Spleen (tissue), 7 donors: ENCODE data around the gene SLC41A3.

Experiments
- POLR2A ChIP-seq, 3 donors: fragments of 450-650 bp; IDR thresholded peaks; one replicate each; pipeline ENCODE4 v1.5.1; 2017; ENCODE audit warnings: antibody characterized with exemption in 3 of 3, mild to moderate bottlenecking in 1 of 3
- POLR2AphosphoS5 ChIP-seq, 3 donors: sonication (generic); formaldehyde crosslinking; IDR thresholded peaks; one replicate each; pipeline ENCODE4 v1.5.1; 2017; ENCODE audit warnings: antibody characterized with exemption in 3 of 3
- TF ChIP-seq, protein P1 (sequence below), 11 experiments: fragments of 200-600 bp in 7 of 11; fragments of 450-650 bp in 4 of 11; sonication (generic) in 4 of 11; IDR thresholded peaks in 8 of 11; conservative IDR thresholded peaks in 3 of 11; 1 replicate in 7 of 11; 2 replicates in 4 of 11; pipeline versions ENCODE4 v1.4.0 to v1.8.0; 2016 to 2021; ENCODE audit warnings: antibody characterized with exemption in 11 of 11, inconsistent platforms in 4 of 11, mild to moderate bottlenecking in 1 of 11
- donor health status: DM: no; HTN: no; CAD: no; lungs with moderate emphysema.
- donor health status: DM: no; HTN: no; CAD: no.
- donor health status: DM: no; HTN: no; CAD: no.

DNA sequence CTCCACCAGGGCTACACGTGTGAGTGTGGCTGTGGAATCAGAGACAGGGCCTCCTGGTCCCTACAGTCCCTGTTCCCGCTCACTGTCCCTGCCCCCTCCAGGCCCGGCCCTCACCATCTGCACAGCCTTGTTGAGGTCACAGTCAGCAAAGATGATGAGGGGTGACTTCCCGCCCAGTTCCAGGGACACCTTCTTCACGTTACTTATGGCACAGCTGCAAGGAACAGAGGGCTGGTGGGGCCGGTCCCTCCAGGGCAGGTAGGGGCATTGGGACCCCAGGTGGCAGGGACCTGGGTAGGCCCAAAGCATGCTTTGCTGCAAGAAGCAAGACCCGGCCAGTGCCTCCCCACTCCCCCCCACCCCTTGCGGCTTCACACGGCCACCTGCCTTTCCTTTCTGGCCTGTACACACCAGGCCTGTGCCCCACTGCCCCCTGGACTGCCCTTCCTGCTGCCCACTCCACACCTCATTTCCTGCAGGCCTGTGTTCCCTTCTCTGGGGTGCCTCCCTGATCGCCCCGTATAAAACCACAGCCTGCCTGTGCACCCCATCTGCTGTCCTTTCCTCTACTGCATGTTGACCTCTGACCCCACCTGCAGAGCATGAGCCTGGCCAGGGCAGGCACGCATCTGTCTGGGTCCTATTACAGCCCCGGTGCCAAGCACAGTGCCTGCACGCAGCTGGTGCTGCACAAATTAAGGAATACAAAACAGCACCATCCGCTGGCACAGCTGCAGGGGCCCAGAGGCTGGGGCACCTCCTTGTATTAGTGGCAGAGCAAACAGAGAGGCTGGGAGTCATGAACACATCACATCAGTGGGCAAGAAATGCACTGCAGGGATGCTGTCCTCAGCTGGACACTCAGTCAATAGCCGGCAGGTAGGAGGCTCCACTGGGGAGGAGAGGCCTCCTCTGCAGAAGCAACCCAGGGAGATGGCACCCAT lies 30.8 kb upstream of the SLC41A3 start:
- TF ChIP-seq POLR2A (IDR thresholded peaks at IDR 0.05) (no peak), POLR2AphosphoS5 (IDR thresholded peaks at IDR 0.05) (no peak)
- TF ChIP-seq, protein P1, sequence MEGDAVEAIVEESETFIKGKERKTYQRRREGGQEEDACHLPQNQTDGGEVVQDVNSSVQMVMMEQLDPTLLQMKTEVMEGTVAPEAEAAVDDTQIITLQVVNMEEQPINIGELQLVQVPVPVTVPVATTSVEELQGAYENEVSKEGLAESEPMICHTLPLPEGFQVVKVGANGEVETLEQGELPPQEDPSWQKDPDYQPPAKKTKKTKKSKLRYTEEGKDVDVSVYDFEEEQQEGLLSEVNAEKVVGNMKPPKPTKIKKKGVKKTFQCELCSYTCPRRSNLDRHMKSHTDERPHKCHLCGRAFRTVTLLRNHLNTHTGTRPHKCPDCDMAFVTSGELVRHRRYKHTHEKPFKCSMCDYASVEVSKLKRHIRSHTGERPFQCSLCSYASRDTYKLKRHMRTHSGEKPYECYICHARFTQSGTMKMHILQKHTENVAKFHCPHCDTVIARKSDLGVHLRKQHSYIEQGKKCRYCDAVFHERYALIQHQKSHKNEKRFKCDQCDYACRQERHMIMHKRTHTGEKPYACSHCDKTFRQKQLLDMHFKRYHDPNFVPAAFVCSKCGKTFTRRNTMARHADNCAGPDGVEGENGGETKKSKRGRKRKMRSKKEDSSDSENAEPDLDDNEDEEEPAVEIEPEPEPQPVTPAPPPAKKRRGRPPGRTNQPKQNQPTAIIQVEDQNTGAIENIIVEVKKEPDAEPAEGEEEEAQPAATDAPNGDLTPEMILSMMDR (IDR thresholded peaks at IDR 0.05 in 8 of 11, conservative IDR thresholded peaks at IDR 0.05 in 3 of 11), result no peak
